ENCODE measurements around the gene DHX36. TPM values are rescaled to one million over a fixed set of nuclear protein-coding genes. Genes with fewer than 3 reads are reported as not detected.

DHX36 gene
- polyA plus RNA-seq, 6 donors from 2014 or later, result 17.3 to 27.6 (median 20.3) TPM

GRCh38 chr3:154316974-154317767 is 7.1 kb downstream of the DHX36 start:
- H3K9me3 Mint-ChIP-seq, result no peaks in the 10 kb centered on the region
- peak overlapping the region in 5 of 6 donors; percentile 2 to 92 (median 10) for H3K27ac Mint-ChIP-seq
- H3K36me3 Mint-ChIP-seq, result peaks cover 8 to 24% of the 10 kb centered on the region in 2 donors
- ATAC-seq (ENCODE audit: low read depth in 2 of 2), result no peak
- peaks cover 6 to 24% (median 10%) of the 10 kb centered on the region in 3 donors for H3K4me1 Mint-ChIP-seq
- H3K27me3 Mint-ChIP-seq, result no peaks in the 10 kb centered on the region
- no peak for DNase-seq
- peak overlapping the region in 3 of 8 donors; percentile 5 to 29 (median 10) for H3K4me3 Mint-ChIP-seq

- no peak overlapping the region for H3K4me3 Mint-ChIP-seq
- no peaks in the 10 kb centered on the region for H3K9me3 Mint-ChIP-seq
- H3K36me3 Mint-ChIP-seq, result peaks cover 8 to 25% of the 10 kb centered on the region in 2 donors
- DNase-seq (no peak), ATAC-seq (ENCODE audit: low read depth in 2 of 2) (no peak)
- H3K27me3 Mint-ChIP-seq, result no peaks in the 10 kb centered on the region
- peaks cover 0 to 14% (median 6%) of the 10 kb centered on the region in 3 donors for H3K4me1 Mint-ChIP-seq
- H3K27ac Mint-ChIP-seq, result peak overlapping the region in 3 of 6 donors; percentile 26 to 74 (median 58)
These were observed 10.1 kb downstream of the DHX36 start for GRCh38 chr3:154314152-154314551.

- Mint-ChIP-seq H3K4me1 (peaks cover 11 to 14% (median 12%) of the 10 kb centered on the region in 3 donors), H3K36me3 (peaks cover 8 to 35% of the 10 kb centered on the region in 2 donors), H3K4me3 (no peak overlapping the region)
These were observed 13.4 kb downstream of the DHX36 start for GRCh38 chr3:154310840-154311239.

GRCh38 chr3:154307363-154307762 is 16.9 kb downstream of the DHX36 start:
- Mint-ChIP-seq H3K9me3 (no peaks in the 10 kb centered on the region), H3K27me3 (no peaks in the 10 kb centered on the region), H3K36me3 (peaks cover 4 to 36% of the 10 kb centered on the region in 2 donors), H3K27ac (peak overlapping the region in 3 of 6 donors; percentile 58 to 82 (median 58)), H3K4me1 (peaks cover 10 to 14% (median 13%) of the 10 kb centered on the region in 3 donors), H3K4me3 (no peak overlapping the region)
- DNase-seq, result no peak
- no peak for ATAC-seq (ENCODE audit: low read depth in 2 of 2)

More at GRCh38 chr3:154310840-154311239, 13.4 kb downstream of the DHX36 start:
- ATAC-seq (ENCODE audit: low read depth in 2 of 2), result no peak
- H3K9me3 Mint-ChIP-seq, result no peaks in the 10 kb centered on the region
- H3K27ac Mint-ChIP-seq, result no peak overlapping the region
- no peaks in the 10 kb centered on the region for H3K27me3 Mint-ChIP-seq
- DNase-seq, result no peak

GRCh38 chr3:154304936-154305335 is 19.4 kb downstream of the DHX36 start:
- Mint-ChIP-seq H3K4me3 (no peak overlapping the region), H3K27me3 (no peaks in the 10 kb centered on the region), H3K36me3 (peaks cover 22 to 38% of the 10 kb centered on the region in 2 donors), H3K27ac (peak overlapping the region in 3 of 6 donors; percentile 12 to 71 (median 66)), H3K4me1 (peaks cover 13 to 15% (median 14%) of the 10 kb centered on the region in 3 donors), H3K9me3 (no peaks in the 10 kb centered on the region)
- peak; percentile 54 to 65 for ATAC-seq (ENCODE audit: low read depth in 2 of 2)
- no peak for DNase-seq

GRCh38 chr3:154304116-154304786 is 20.0 kb downstream of the DHX36 start:
- no peaks in the 10 kb centered on the region for H3K9me3 Mint-ChIP-seq
- H3K27ac Mint-ChIP-seq, result peak overlapping the region in 4 of 6 donors; percentile 11 to 75 (median 46)
- peak; percentile 65 to 67 for ATAC-seq (ENCODE audit: low read depth in 2 of 2)
- peaks cover 22 to 38% of the 10 kb centered on the region in 2 donors for H3K36me3 Mint-ChIP-seq
- no peaks in the 10 kb centered on the region for H3K27me3 Mint-ChIP-seq
- DNase-seq, result no peak
- H3K4me3 Mint-ChIP-seq, result no peak overlapping the region
- peaks cover 13 to 15% (median 14%) of the 10 kb centered on the region in 3 donors for H3K4me1 Mint-ChIP-seq

- peak overlapping the region in 2 of 6 donors; percentile 43 to 68 for H3K27ac Mint-ChIP-seq
- peaks cover 22 to 34% of the 10 kb centered on the region in 2 donors for H3K36me3 Mint-ChIP-seq
- no peak overlapping the region for H3K4me3 Mint-ChIP-seq
- no peaks in the 10 kb centered on the region for H3K9me3 Mint-ChIP-seq
- DNase-seq (no peak), ATAC-seq (ENCODE audit: low read depth in 2 of 2) (no peak)
- no peaks in the 10 kb centered on the region for H3K27me3 Mint-ChIP-seq
- peaks cover 0 to 8% (median 8%) of the 10 kb centered on the region in 3 donors for H3K4me1 Mint-ChIP-seq
These were observed 22.7 kb downstream of the DHX36 start for GRCh38 chr3:154301561-154301960.

- Mint-ChIP-seq H3K4me1 (no peaks in the 10 kb centered on the region), H3K27me3 (no peaks in the 10 kb centered on the region), H3K27ac (peak overlapping the region in 2 of 6 donors; percentile 53 to 54), H3K9me3 (no peaks in the 10 kb centered on the region), H3K36me3 (peaks cover 8 to 24% of the 10 kb centered on the region in 2 donors), H3K4me3 (no peak overlapping the region)
- no peak for ATAC-seq (ENCODE audit: low read depth in 2 of 2)
- DNase-seq, result no peak
These were observed 30.3 kb downstream of the DHX36 start for GRCh38 chr3:154294016-154294415.

GRCh38 chr3:154290187-154290586 is 34.1 kb downstream of the DHX36 start:
- peaks cover 2 to 9% (median 3%) of the 10 kb centered on the region in 3 donors for H3K4me1 Mint-ChIP-seq
- H3K4me3 Mint-ChIP-seq, result no peak overlapping the region
- no peak for ATAC-seq (ENCODE audit: low read depth in 2 of 2)
- no peaks in the 10 kb centered on the region for H3K9me3 Mint-ChIP-seq
- peaks cover 8 to 27% of the 10 kb centered on the region in 2 donors for H3K36me3 Mint-ChIP-seq
- DNase-seq, result no peak
- no peak overlapping the region for H3K27ac Mint-ChIP-seq
- no peaks in the 10 kb centered on the region for H3K27me3 Mint-ChIP-seq

GRCh38 chr3:154285221-154285620 is 39.1 kb downstream of the DHX36 start:
- peaks cover 25 to 30% of the 10 kb centered on the region in 2 donors for H3K36me3 Mint-ChIP-seq
- no peak overlapping the region for H3K4me3 Mint-ChIP-seq
- H3K27ac Mint-ChIP-seq, result peak overlapping the region in 5 of 6 donors; percentile 20 to 89 (median 64)
- peaks cover 4 to 11% (median 10%) of the 10 kb centered on the region in 3 donors for H3K4me1 Mint-ChIP-seq
- no peak for DNase-seq
- ATAC-seq (ENCODE audit: low read depth in 2 of 2), result no peak
- H3K27me3 Mint-ChIP-seq, result no peaks in the 10 kb centered on the region
- H3K9me3 Mint-ChIP-seq, result no peaks in the 10 kb centered on the region

GRCh38 chr3:154280161-154280560 is 44.1 kb downstream of the DHX36 start:
- Mint-ChIP-seq H3K9me3 (no peaks in the 10 kb centered on the region), H3K4me1 (peaks cover under 1 to 8% (median 2%) of the 10 kb centered on the region in 3 donors), H3K36me3 (peaks cover 17 to 28% of the 10 kb centered on the region in 2 donors), H3K4me3 (no peak overlapping the region), H3K27ac (no peak overlapping the region), H3K27me3 (no peaks in the 10 kb centered on the region)
- DNase-seq (no peak), ATAC-seq (ENCODE audit: low read depth in 2 of 2) (no peak)

- DNase-seq, result no peak
- no peaks in the 10 kb centered on the region for H3K9me3 Mint-ChIP-seq
- no peaks in the 10 kb centered on the region for H3K27me3 Mint-ChIP-seq
- ATAC-seq (ENCODE audit: low read depth in 2 of 2), result no peak
- H3K27ac Mint-ChIP-seq, result no peak overlapping the region
- H3K4me3 Mint-ChIP-seq, result no peak overlapping the region
- peaks cover 0 to 5% (median 3%) of the 10 kb centered on the region in 3 donors for H3K4me1 Mint-ChIP-seq
- H3K36me3 Mint-ChIP-seq, result peaks cover 20 to 31% of the 10 kb centered on the region in 2 donors
These were observed 48.3 kb downstream of the DHX36 start for GRCh38 chr3:154275965-154276364.

- no peaks in the 10 kb centered on the region for H3K27me3 Mint-ChIP-seq
- H3K4me3 Mint-ChIP-seq, result no peak overlapping the region
- DNase-seq (no peak), ATAC-seq (ENCODE audit: low read depth in 2 of 2) (no peak)
- peaks cover 0 to 5% (median 3%) of the 10 kb centered on the region in 3 donors for H3K4me1 Mint-ChIP-seq
- H3K9me3 Mint-ChIP-seq, result no peaks in the 10 kb centered on the region
- peak overlapping the region in 4 of 6 donors; percentile 2 to 56 (median 10) for H3K27ac Mint-ChIP-seq
- peaks cover 20 to 26% of the 10 kb centered on the region in 2 donors for H3K36me3 Mint-ChIP-seq
These were observed 49.0 kb downstream of the DHX36 start for GRCh38 chr3:154275292-154275691.

All from naive B cell (primary cell).